NCI-H446 treated with DMSO at 0.1 percent for 48 hours (cell line): ENCODE results near the gene CCDC12.

Experiments used
- DNase-seq: peaks from one replicate; lab custom pipeline; 2025; lab: John Stamatoyannopoulos, UW

Gene CCDC12

GRCh38 chr3:46938118-46938517 is 38.4 kb downstream of the CCDC12 start:
- DNase-seq: no peak

GRCh38 chr3:46936733-46937250 is 39.8 kb downstream of the CCDC12 start:
- DNase-seq: no peak

GRCh38 chr3:46935989-46936558 is 40.5 kb downstream of the CCDC12 start:
- DNase-seq: no peak

- peak; percentile 40 for DNase-seq
Observed at GRCh38 chr3:46935168-46935858, 41.2 kb downstream of the CCDC12 start.

GRCh38 chr3:46934498-46935167 is 41.9 kb downstream of the CCDC12 start:
- DNase-seq: no peak

- peak; percentile 22 for DNase-seq
Observed at GRCh38 chr3:46934072-46934471, 42.5 kb downstream of the CCDC12 start.

GRCh38 chr3:46933261-46933660 is 43.3 kb downstream of the CCDC12 start:
- no peak for DNase-seq

- no peak for DNase-seq
Observed at GRCh38 chr3:46932455-46933225, 43.9 kb downstream of the CCDC12 start.

GRCh38 chr3:46931631-46932331 is 44.8 kb downstream of the CCDC12 start:
- no peak for DNase-seq

- no peak for DNase-seq
Observed at GRCh38 chr3:46930945-46931403, 45.6 kb downstream of the CCDC12 start.

GRCh38 chr3:46930166-46930944 is 46.2 kb downstream of the CCDC12 start:
- no peak for DNase-seq

- DNase-seq: no peak
Observed at GRCh38 chr3:46929324-46929723, 47.2 kb downstream of the CCDC12 start.

GRCh38 chr3:46928282-46928681 is 48.3 kb downstream of the CCDC12 start:
- no peak for DNase-seq

- DNase-seq: no peak
Observed at GRCh38 chr3:46927718-46928073, 48.8 kb downstream of the CCDC12 start.

- no peak for DNase-seq
Observed at GRCh38 chr3:46926871-46927717, 49.5 kb downstream of the CCDC12 start.

- DNase-seq: no peak
Observed at GRCh38 chr3:46926447-46926846, 50.1 kb downstream of the CCDC12 start.

GRCh38 chr3:46926039-46926438 is 50.5 kb downstream of the CCDC12 start:
- DNase-seq: no peak

GRCh38 chr3:46925585-46925934 is 51.0 kb downstream of the CCDC12 start:
- DNase-seq: no peak

- no peak for DNase-seq
Observed at GRCh38 chr3:46924921-46925584, 51.5 kb downstream of the CCDC12 start.
